ENCODE results near the gene RHO. TPM values are rescaled to one million over a fixed set of nuclear protein-coding genes. Genes with fewer than 3 reads are reported as not detected.
A peak's percentile ranks its signal among the peaks of the same experiment; 100 is the strongest.

Gene RHO
- total RNA-seq, 4 donors from 2014 or later: not detected

- Histone ChIP-seq H3K9me3 (no peaks in the 10 kb centered on the region), H3K4me3 (no peak overlapping the region), H3K4me1 (peaks cover 11% of the 10 kb centered on the region in 2 donors), H3K27me3 (no peaks in the 10 kb centered on the region), H3K27ac (peak overlapping the region; percentile 33 to 61 (median 52)), H3K36me3 (no peaks in the 10 kb centered on the region)
- peak in 1 of 2 donors; percentile 25 for ATAC-seq
- intact Hi-C loops (cut with DNase I; ENCODE audit: low total_unique reads) (no loop called here), in situ Hi-C loops (cut with MboI; ENCODE audit: low sequenced_read_pairs in 4 of 4) (no loop called here)
- DNase-seq: peak in 1 of 2 donors; percentile 46
- no peak for TF ChIP-seq CTCF (IDR thresholded peaks at IDR 0.05 in 4 of 5, conservative IDR thresholded peaks at IDR 0.05 in 1 of 5)
Measured at GRCh38 chr3:129577366-129577765, 48.9 kb downstream of the RHO start.

GRCh38 chr3:129577925-129578786, 49.7 kb downstream of the RHO start:
- H3K27me3 ChIP-seq: no peaks in the 10 kb centered on the region
- in situ Hi-C loops (cut with MboI; ENCODE audit: low sequenced_read_pairs in 4 of 4): no loop called here
- H3K36me3 ChIP-seq: no peaks in the 10 kb centered on the region
- no peaks in the 10 kb centered on the region for H3K9me3 ChIP-seq
- peak in 1 of 2 donors; percentile 24 for ATAC-seq
- no peak overlapping the region for H3K4me3 ChIP-seq
- intact Hi-C loops (cut with DNase I; ENCODE audit: low total_unique reads): no loop called here
- peaks cover 11% of the 10 kb centered on the region in 2 donors for H3K4me1 ChIP-seq
- no peak for TF ChIP-seq CTCF (IDR thresholded peaks at IDR 0.05 in 4 of 5, conservative IDR thresholded peaks at IDR 0.05 in 1 of 5)
- no peak for TF ChIP-seq POLR2A (IDR thresholded peaks at IDR 0.05)
- H3K27ac ChIP-seq: peak overlapping the region; percentile 33 to 61 (median 52)
- peak in 1 of 2 donors; percentile 39 for DNase-seq

- H3K27ac ChIP-seq: peak overlapping the region in 1 of 4 donors; percentile 23
- no peaks in the 10 kb centered on the region for H3K27me3 ChIP-seq
- no peak overlapping the region for H3K4me3 ChIP-seq
- H3K36me3 ChIP-seq: no peaks in the 10 kb centered on the region
- intact Hi-C loops (cut with DNase I; ENCODE audit: low total_unique reads) (no loop called here), in situ Hi-C loops (cut with MboI; ENCODE audit: low sequenced_read_pairs in 4 of 4) (no loop called here)
- DNase-seq (no peak), ATAC-seq (no peak)
- H3K9me3 ChIP-seq: no peaks in the 10 kb centered on the region
- TF ChIP-seq POLR2A (IDR thresholded peaks at IDR 0.05) (no peak), CTCF (IDR thresholded peaks at IDR 0.05 in 4 of 5, conservative IDR thresholded peaks at IDR 0.05 in 1 of 5) (no peak)
- H3K4me1 ChIP-seq: peaks cover 11% of the 10 kb centered on the region in 2 donors
Measured at GRCh38 chr3:129579991-129580390, 51.6 kb downstream of the RHO start.

- Histone ChIP-seq H3K27ac (no peak overlapping the region), H3K36me3 (no peaks in the 10 kb centered on the region), H3K4me1 (peaks cover 11% of the 10 kb centered on the region in 2 donors), H3K9me3 (no peaks in the 10 kb centered on the region), H3K4me3 (no peak overlapping the region), H3K27me3 (no peaks in the 10 kb centered on the region)
- DNase-seq (no peak), ATAC-seq (no peak)
- in situ Hi-C loops (cut with MboI; ENCODE audit: low sequenced_read_pairs in 4 of 4): no loop called here
- intact Hi-C loops (cut with DNase I; ENCODE audit: low total_unique reads): no loop called here
- TF ChIP-seq CTCF (IDR thresholded peaks at IDR 0.05 in 4 of 5, conservative IDR thresholded peaks at IDR 0.05 in 1 of 5) (no peak), POLR2A (IDR thresholded peaks at IDR 0.05) (no peak)
Measured at GRCh38 chr3:129581623-129582022, 53.2 kb downstream of the RHO start.
